Lower leg skin (tissue), 3 donors: ENCODE measurements around the gene RELT.

Source experiments
- POLR2A ChIP-seq, 2 donors: fragments of 450-650 bp; IDR thresholded peaks; one replicate each; pipeline ENCODE4 v1.6.1; 2016 to 2017; ENCODE audit warnings: antibody characterized with exemption in 2 of 2, mild to moderate bottlenecking in 1 of 2, moderate library complexity in 1 of 2
- TF ChIP-seq, protein P1 (sequence below), 3 donors: fragments of 450-650 bp; IDR thresholded peaks; one replicate each; pipeline ENCODE4 v1.5.1; 2016; ENCODE audit warnings: antibody characterized with exemption in 3 of 3, mild to moderate bottlenecking in 3 of 3, moderate library complexity in 2 of 3

- TF ChIP-seq, protein P1, sequence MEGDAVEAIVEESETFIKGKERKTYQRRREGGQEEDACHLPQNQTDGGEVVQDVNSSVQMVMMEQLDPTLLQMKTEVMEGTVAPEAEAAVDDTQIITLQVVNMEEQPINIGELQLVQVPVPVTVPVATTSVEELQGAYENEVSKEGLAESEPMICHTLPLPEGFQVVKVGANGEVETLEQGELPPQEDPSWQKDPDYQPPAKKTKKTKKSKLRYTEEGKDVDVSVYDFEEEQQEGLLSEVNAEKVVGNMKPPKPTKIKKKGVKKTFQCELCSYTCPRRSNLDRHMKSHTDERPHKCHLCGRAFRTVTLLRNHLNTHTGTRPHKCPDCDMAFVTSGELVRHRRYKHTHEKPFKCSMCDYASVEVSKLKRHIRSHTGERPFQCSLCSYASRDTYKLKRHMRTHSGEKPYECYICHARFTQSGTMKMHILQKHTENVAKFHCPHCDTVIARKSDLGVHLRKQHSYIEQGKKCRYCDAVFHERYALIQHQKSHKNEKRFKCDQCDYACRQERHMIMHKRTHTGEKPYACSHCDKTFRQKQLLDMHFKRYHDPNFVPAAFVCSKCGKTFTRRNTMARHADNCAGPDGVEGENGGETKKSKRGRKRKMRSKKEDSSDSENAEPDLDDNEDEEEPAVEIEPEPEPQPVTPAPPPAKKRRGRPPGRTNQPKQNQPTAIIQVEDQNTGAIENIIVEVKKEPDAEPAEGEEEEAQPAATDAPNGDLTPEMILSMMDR (IDR thresholded peaks at IDR 0.05): no peak
- TF ChIP-seq POLR2A (IDR thresholded peaks at IDR 0.05): no peak
Observed at GRCh38 chr11:73380897-73381410, 4.8 kb downstream of the RELT start.
